HepG2 (cell line): ENCODE measurements around the gene PROX1. TPM values are rescaled to one million over a fixed set of nuclear protein-coding genes. Genes with fewer than 3 reads are reported as not detected.

Experiments
- CEBPG ChIP-seq: IDR thresholded peaks from 2 replicates; pipeline ENCODE4 v1.6.1; 2016
- CREB1 ChIP-seq, 2 experiments: fragments of 450-650 bp in 1 of 2; IDR thresholded peaks; 2 replicates each; pipeline ENCODE4 v1.6.1; 2016 to 2017; ENCODE audit warnings: control low read depth in 1 of 2, mild to moderate bottlenecking in 1 of 2, missing compliant biosample characterization in 1 of 2, missing genetic modification characterization in 1 of 2
- ELF3 ChIP-seq: IDR thresholded peaks from 2 replicates; pipeline ENCODE4 v1.6.1; 2016; ENCODE audit warnings: missing genetic modification reagents, missing compliant biosample characterization
- FOXO4 ChIP-seq: sonication (generic); formaldehyde crosslinking; conservative IDR thresholded peaks from 2 replicates; pipeline ENCODE4 v1.8.1; 2023; ENCODE audit warnings: missing genetic modification reagents
- GPBP1L1 ChIP-seq: sonication (generic); formaldehyde crosslinking; IDR thresholded peaks from 2 replicates; pipeline ENCODE4 v1.5.0; 2020; ENCODE audit warnings: mild to moderate bottlenecking, missing genetic modification reagents
- HCFC1 ChIP-seq: fragments of 150-350 bp; IDR thresholded peaks from 2 replicates; pipeline ENCODE4 v1.6.1; 2014; ENCODE audit warnings: low read depth, low read length
- HDAC6 ChIP-seq: fragments of 200-600 bp; sonication (generic); IDR thresholded peaks from 2 replicates; pipeline ENCODE4 v1.7.0; 2017; ENCODE audit warnings: mild to moderate bottlenecking, antibody characterized with exemption, low read length, low read depth
- HOXA9 ChIP-seq: sonication (generic); formaldehyde crosslinking; IDR thresholded peaks from 2 replicates; pipeline ENCODE4 v1.8.1; 2022; ENCODE audit warnings: missing genetic modification reagents, mild to moderate bottlenecking, moderate library complexity, borderline replicate concordance
- KDM6A ChIP-seq: IDR thresholded peaks from 2 replicates; pipeline ENCODE4 v1.6.1; 2016; ENCODE audit warnings: low read depth
- LCORL ChIP-seq, 2 experiments: fragments of 450-650 bp in 1 of 2; sonication (generic) in 1 of 2; formaldehyde crosslinking in 1 of 2; IDR thresholded peaks; 2 replicates each; pipeline versions ENCODE4 v1.5.0 to v1.6.1; 2017 to 2020; ENCODE audit warnings: antibody characterized with exemption in 1 of 2, missing genetic modification reagents in 1 of 2
- PHF5A ChIP-seq: IDR thresholded peaks from one replicate; pipeline ENCODE4 v1.6.1; 2018; ENCODE audit warnings: low read depth, missing genetic modification reagents; ENCODE audit not compliant: unreplicated experiment
- POGK ChIP-seq: sonication (generic); formaldehyde crosslinking; conservative IDR thresholded peaks from 2 replicates; pipeline ENCODE4 v1.8.0; 2022; ENCODE audit warnings: mild to moderate bottlenecking, moderate library complexity, missing genetic modification reagents
- TAF15 ChIP-seq: fragments of 200-400 bp; formaldehyde crosslinking; IDR thresholded peaks from one replicate; pipeline ENCODE4 v1.6.1; 2018; ENCODE audit warnings: mild to moderate bottlenecking, low read depth, low read length; ENCODE audit not compliant: poor library complexity, severe bottlenecking
- TBL1XR1 ChIP-seq: fragments of 150-350 bp; IDR thresholded peaks from 2 replicates; pipeline ENCODE4 v1.6.1; 2014; ENCODE audit warnings: borderline replicate concordance, low read length; ENCODE audit not compliant: partially characterized antibody
- TCF12 ChIP-seq, 2 experiments: fragments of 450-650 bp in 1 of 2; sonication (generic) in 1 of 2; formaldehyde crosslinking in 1 of 2; IDR thresholded peaks; 2 replicates each; pipeline versions ENCODE4 v1.6.1 to v1.8.0; 2017 to 2022; ENCODE audit warnings: antibody characterized with exemption in 1 of 2, mild to moderate bottlenecking in 1 of 2, missing genetic modification reagents in 1 of 2, moderate library complexity in 1 of 2
- TOPORS ChIP-seq: sonication (generic); formaldehyde crosslinking; IDR thresholded peaks from 2 replicates; pipeline ENCODE4 v1.8.0; 2023; ENCODE audit warnings: mild to moderate bottlenecking, missing genetic modification reagents
- ZNF136 ChIP-seq: sonication (generic); formaldehyde crosslinking; IDR thresholded peaks from 2 replicates; pipeline ENCODE4 v1.8.1; 2022; ENCODE audit warnings: low read depth, mild to moderate bottlenecking, moderate library complexity, missing genetic modification reagents
- ZNF503 ChIP-seq: sonication (generic); formaldehyde crosslinking; IDR thresholded peaks from 2 replicates; pipeline ENCODE4 v1.4.0; 2020; ENCODE audit warnings: missing genetic modification reagents
- ZNF563 ChIP-seq: sonication (generic); formaldehyde crosslinking; IDR thresholded peaks from 2 replicates; pipeline ENCODE4 v1.8.0; 2022; ENCODE audit warnings: mild to moderate bottlenecking, moderate library complexity, missing genetic modification reagents
- ZNF605 ChIP-seq: sonication (generic); formaldehyde crosslinking; IDR thresholded peaks from 2 replicates; pipeline ENCODE4 v1.8.0; 2022; ENCODE audit warnings: mild to moderate bottlenecking, missing genetic modification reagents
- ZNF615 ChIP-seq: sonication (generic); formaldehyde crosslinking; IDR thresholded peaks from 2 replicates; pipeline ENCODE4 v1.5.0; 2020; ENCODE audit warnings: mild to moderate bottlenecking, missing genetic modification reagents, borderline replicate concordance
- ZSCAN22 ChIP-seq: sonication (generic); formaldehyde crosslinking; IDR thresholded peaks from 2 replicates; pipeline ENCODE4 v1.4.0; 2020; ENCODE audit warnings: mild to moderate bottlenecking, missing genetic modification reagents
- polyA plus RNA-seq, 8 experiments: library from polyadenylated mRNA; depleted of rRNA in 3 of 8; stranded (reverse) in 7 of 8; unstranded in 1 of 8; fragments of >200 nt; fragmentation: Illumina TruSeq in 4 of 8; extraction: Trizol in 4 of 8; gene quantifications; 2 replicates each; pipeline versions ENCODE4 v1.2.1 to v1.2.3, GENCODE V29; 2011 to 2016; ENCODE audit warnings: low read depth in 4 of 8, missing spikeins in 1 of 8, mixed read lengths in 1 of 8; ENCODE audit not compliant: insufficient read depth in 1 of 8
- total RNA-seq, 5 experiments: library from RNA; depleted of rRNA; stranded (reverse); fragments of >200 nt; fragmentation: Illumina TruSeq; extraction: Trizol; gene quantifications; 2 replicates each; pipeline ENCODE4 v1.2.3, GENCODE V29; 2016; ENCODE audit warnings: low read depth in 1 of 5

PROX1 gene
- total and polyA plus RNA-seq, 2 of the 13 experiments (the other 11 are each of a cell fraction or from before 2014, with no cell fraction given): 12.3 to 30.2 TPM

GRCh38 chr1:213987927-213988506 lies at the start of gene PROX1 (continued):
- TF ChIP-seq TAF15 (no peak), ZSCAN22 (CRISPR knock-in tag) (no peak), ZNF563 (CRISPR knock-in tag) (peak; percentile 70), ZNF615 (CRISPR knock-in tag) (no peak), POGK (CRISPR knock-in tag) (no peak), ZNF503 (no peak), FOXO4 (CRISPR knock-in tag) (no peak), ZNF605 (CRISPR knock-in tag) (no peak), HDAC6 (no peak), CREB1 (IDR thresholded peaks at IDR 0.05) (peak; percentile 71; the same call in 1 of the 2 replicates), CREB1 (CRISPR knock-in tag; IDR thresholded peaks at IDR 0.05) (peak; percentile 93; the same call in 1 of the 2 replicates), ELF3 (CRISPR knock-in tag) (no peak), TCF12 (IDR thresholded peaks at IDR 0.05) (no peak), TCF12 (CRISPR knock-in tag; IDR thresholded peaks at IDR 0.05) (0 out of 2 replicates have a peak, but pooled peaks have one; percentile 31), KDM6A (no peak), HCFC1 (no peak), PHF5A (no peak), TBL1XR1 (no peak), HOXA9 (CRISPR knock-in tag) (no peak), CEBPG (CRISPR knock-in tag) (no peak), LCORL (IDR thresholded peaks at IDR 0.05) (no peak), LCORL (CRISPR knock-in tag; IDR thresholded peaks at IDR 0.05) (no peak), GPBP1L1 (CRISPR knock-in tag) (no peak), TOPORS (CRISPR knock-in tag) (no peak), ZNF136 (CRISPR knock-in tag) (no peak)
